Lung (tissue), 12 donors: ENCODE data around the gene SLC41A3. TPM values are rescaled to one million over a fixed set of nuclear protein-coding genes. Genes with fewer than 3 reads are reported as not detected.
A peak's percentile ranks its signal among the peaks of the same experiment; 100 is the strongest.

Experiments
- ATAC-seq: fragments of 200-7000 bp; cut with Tn5 transposase; one replicate; pipeline ENCODE4 v1.9.1; 2020; ENCODE audit warnings: moderate number of reproducible peaks; ENCODE audit not compliant: insufficient read depth, low FRiP score
- DNase-seq, 3 donors: peaks; one replicate each; pipeline ENCODE4 v3.0.0-alpha.2; 2013 to 2017
- H3K27ac ChIP-seq, 2 donors: one replicate each; pipeline ENCODE4 v1.5.1; 2013; ENCODE audit warnings: mild to moderate bottlenecking in 2 of 2, moderate library complexity in 2 of 2, control low read depth in 1 of 2, inconsistent platforms in 1 of 2, low read depth in 1 of 2, low read length in 1 of 2
- H3K27me3 ChIP-seq, 3 donors: one replicate each; pipeline ENCODE4 v1.5.1; 2013; ENCODE audit warnings: low read length in 2 of 3; ENCODE audit not compliant: control insufficient read depth in 3 of 3, insufficient read depth in 3 of 3
- H3K36me3 ChIP-seq, 4 donors: one replicate each; pipeline ENCODE4 v1.5.1; 2013; ENCODE audit warnings: low read length in 4 of 4, mild to moderate bottlenecking in 1 of 4, moderate library complexity in 1 of 4; ENCODE audit not compliant: control insufficient read depth in 4 of 4, insufficient read depth in 4 of 4
- H3K4me1 ChIP-seq, 5 donors: one replicate each; pipeline ENCODE4 v1.5.1; 2013; ENCODE audit warnings: low read length in 5 of 5, mild to moderate bottlenecking in 2 of 5, moderate library complexity in 1 of 5; ENCODE audit not compliant: control insufficient read depth in 5 of 5, insufficient read depth in 5 of 5
- H3K4me3 ChIP-seq: one replicate; pipeline ENCODE4 v1.5.1; 2013; ENCODE audit warnings: mild to moderate bottlenecking, control low read depth, moderate library complexity
- H3K9ac ChIP-seq, 2 donors: one replicate each; pipeline ENCODE4 v1.5.1; 2013; ENCODE audit warnings: low read length in 2 of 2, control low read depth in 1 of 2; ENCODE audit not compliant: insufficient read depth in 1 of 2
- H3K9me3 ChIP-seq, 4 donors: one replicate each; pipeline ENCODE4 v1.5.1; 2013; ENCODE audit warnings: low read length in 3 of 4, mild to moderate bottlenecking in 1 of 4, moderate library complexity in 1 of 4; ENCODE audit not compliant: control insufficient read depth in 4 of 4, insufficient read depth in 3 of 4
- CTCF ChIP-seq: IDR thresholded peaks from 2 replicates; pipeline ENCODE4 v1.5.1; 2012; ENCODE audit warnings: mild to moderate bottlenecking; ENCODE audit errors: control extremely low read depth, extremely low read depth
- WGBS, 2 donors: extraction: QIAGEN DNeasy Blood & Tissue Kit; methylation state at CpG; one replicate each; pipeline ENCODE4 v1.1.7; 2013; 5-methylcytosine and 5-hydroxymethylcytosine counted together
- polyA plus RNA-seq, 2 donors: library from polyadenylated mRNA; stranded (reverse); fragments of 200-250 nt; gene quantifications; one replicate each; pipeline ENCODE4 v1.2.1, GENCODE V29; 2013
- total RNA-seq, 2 donors: library from RNA; depleted of rRNA in 1 of 2; stranded (reverse); fragments of >200 nt in 1 of 2; gene quantifications; one replicate each; pipeline ENCODE4 v1.2.1, GENCODE V29; 2014 to 2021
- donor health status: control.
- donor health status: control.
- donor health status: Bipolar disorder and iron deficiency.
- donor health status: healthy.
- donor health status: DM: yes; HTN: yes; CAD: no.

Gene SLC41A3
- total and polyA plus RNA-seq, 4 donors = 16.9 to 50.2 (median 34.8) TPM

- TF ChIP-seq CTCF = no peak
- Histone ChIP-seq H3K27ac (no peak overlapping the region), H3K9ac (no peak overlapping the region), H3K4me1 (peaks cover 0 to 5% (median 0%) of the 10 kb centered on the region in 5 donors), H3K9me3 (peaks cover 0 to 2% (median 0%) of the 10 kb centered on the region in 4 donors), H3K4me3 (no peak overlapping the region), H3K36me3 (no peaks in the 10 kb centered on the region), H3K27me3 (no peaks in the 10 kb centered on the region)
- DNase-seq (peak in 1 of 3 donors; percentile 8), ATAC-seq (no peak)
- WGBS, 2 donors = 67 to 81% methylated on average over 10 of the region's 10 CpGs
These were observed 40.4 kb upstream of the SLC41A3 start for GRCh38 chr3:126124148-126124868.

- ATAC-seq (no peak), DNase-seq (no peak)
- no peaks in the 10 kb centered on the region for H3K36me3 ChIP-seq
- no peak overlapping the region for H3K27ac ChIP-seq
- no peak for TF ChIP-seq CTCF
- H3K9me3 ChIP-seq = peaks cover 0 to 2% (median 0%) of the 10 kb centered on the region in 4 donors
- no peaks in the 10 kb centered on the region for H3K27me3 ChIP-seq
- no peak overlapping the region for H3K9ac ChIP-seq
- H3K4me1 ChIP-seq = peaks cover 0 to 2% (median 0%) of the 10 kb centered on the region in 5 donors
- H3K4me3 ChIP-seq = no peak overlapping the region
- WGBS, 2 donors = 89 to 94% methylated on average over 4 of the region's 4 CpGs
These were observed 37.7 kb upstream of the SLC41A3 start for GRCh38 chr3:126121632-126122031.

GRCh38 chr3:126121074-126121473 lies 37.1 kb upstream of the SLC41A3 start:
- no peak overlapping the region for H3K27ac ChIP-seq
- WGBS, 2 donors = 92 to 95% methylated on average over 9 of the region's 9 CpGs
- H3K9ac ChIP-seq = no peak overlapping the region
- no peak overlapping the region for H3K4me3 ChIP-seq
- DNase-seq = no peak
- no peaks in the 10 kb centered on the region for H3K27me3 ChIP-seq
- ATAC-seq = no peak
- no peaks in the 10 kb centered on the region for H3K36me3 ChIP-seq
- no peak for TF ChIP-seq CTCF
- H3K9me3 ChIP-seq = peaks cover 0 to 2% (median 0%) of the 10 kb centered on the region in 4 donors
- peaks cover 0 to 2% (median 0%) of the 10 kb centered on the region in 5 donors for H3K4me1 ChIP-seq
